ENCODE data around the gene RIPOR2.
A peak's percentile ranks its signal among the peaks of the same experiment; 100 is the strongest.

Gene RIPOR2

DNA sequence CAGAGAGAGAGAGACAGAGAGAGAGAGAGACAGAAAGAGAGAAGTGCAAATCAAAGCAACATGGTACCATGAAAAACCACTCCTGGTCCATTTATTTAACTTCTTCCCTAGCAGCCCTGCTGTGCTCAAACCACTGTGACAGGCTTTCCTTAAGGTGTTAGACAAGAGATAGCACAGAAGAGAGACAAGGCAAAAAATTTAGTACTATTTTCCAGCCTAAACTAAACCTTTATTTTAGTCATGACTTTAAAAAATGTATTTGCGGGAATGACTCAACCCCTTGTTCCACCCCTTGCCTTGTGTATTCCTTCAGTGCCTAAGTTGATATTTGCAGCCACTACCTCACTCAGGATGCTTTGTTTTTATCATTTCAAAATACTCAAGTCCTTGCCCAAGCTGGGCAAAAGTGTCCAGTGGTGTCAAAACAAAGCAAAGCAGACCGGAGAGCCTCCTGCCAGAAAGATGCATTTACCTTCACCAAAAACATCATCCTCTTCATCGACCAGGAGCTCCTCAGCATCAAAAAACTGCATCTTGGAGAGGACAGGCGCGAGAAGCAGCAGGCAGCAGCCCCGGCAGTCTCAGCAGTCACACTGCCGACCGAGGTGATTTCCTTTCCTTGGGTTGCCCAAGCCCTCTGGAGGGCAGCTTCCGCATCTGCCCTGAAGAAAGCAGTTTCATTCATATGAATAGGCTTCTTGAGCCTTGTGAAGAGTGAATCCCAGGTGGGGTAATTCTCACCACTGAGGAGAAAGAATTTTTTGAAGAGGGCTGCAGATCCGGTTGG lies at the start of gene RIPOR2:
Gene RIPOR2 (minus strand): TSS at position 595 of the 787 bp plus-strand sequence. CDS start 62 bp downstream, at position 533.
- peak; percentile 58 for DNase-seq

- DNase-seq, result no peak
Measured at GRCh38 chr6:24985323-24985722, 49.6 kb upstream of the RIPOR2 start.

DNA sequence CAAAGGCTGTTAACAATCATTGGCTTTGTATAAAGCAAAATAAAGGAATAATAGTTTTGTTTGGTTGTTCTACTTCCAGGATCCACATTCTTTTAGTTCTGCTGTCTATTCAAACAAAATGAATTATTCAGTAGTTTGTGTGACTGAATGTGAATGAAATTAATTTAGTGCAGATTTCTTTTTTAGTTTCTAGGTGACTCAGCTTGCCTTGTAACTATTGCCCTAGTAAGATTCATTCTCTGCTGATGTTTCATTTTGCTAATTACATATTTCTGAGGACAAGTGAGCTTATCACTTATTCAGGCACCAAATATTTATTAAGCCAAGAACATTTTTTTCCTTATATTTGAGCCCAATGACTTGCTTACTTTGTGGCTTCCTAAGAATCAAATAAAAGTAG lies 46.5 kb upstream of the RIPOR2 start:
- DNase-seq, result no peak

DNA sequence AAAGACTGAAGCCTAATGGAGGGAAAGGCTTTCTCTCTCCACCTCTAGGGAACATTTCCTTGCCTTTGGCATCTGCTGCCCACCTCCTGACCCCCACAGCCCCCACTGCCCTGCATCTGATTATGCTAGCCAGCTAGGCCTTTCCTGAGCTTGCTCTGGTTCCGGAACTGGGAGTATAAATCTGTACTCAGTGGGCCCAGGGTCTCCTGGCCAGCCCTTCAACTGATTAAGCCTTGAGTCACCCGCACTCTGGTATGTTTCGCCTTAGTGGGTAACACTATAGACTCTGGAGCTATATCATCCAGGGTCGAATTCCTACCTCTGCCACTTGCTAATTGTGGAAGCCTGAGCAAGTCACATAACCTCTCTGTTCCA lies 45.6 kb upstream of the RIPOR2 start:
- DNase-seq, result no peak

GRCh38 chr6:24980507-24981385 lies 45.0 kb upstream of the RIPOR2 start:
- no peak for DNase-seq

- DNase-seq, result no peak
Measured at GRCh38 chr6:24979176-24979575, 43.4 kb upstream of the RIPOR2 start.

GRCh38 chr6:24974182-24975171 lies 38.7 kb upstream of the RIPOR2 start:
- DNase-seq, result peak; percentile 45

GRCh38 chr6:24972311-24972958 lies 36.7 kb upstream of the RIPOR2 start:
- DNase-seq, result no peak

- no peak for DNase-seq
Measured at GRCh38 chr6:24971067-24971466, 35.3 kb upstream of the RIPOR2 start.

GRCh38 chr6:24969343-24969860 lies 33.6 kb upstream of the RIPOR2 start:
- no peak for DNase-seq

DNA sequence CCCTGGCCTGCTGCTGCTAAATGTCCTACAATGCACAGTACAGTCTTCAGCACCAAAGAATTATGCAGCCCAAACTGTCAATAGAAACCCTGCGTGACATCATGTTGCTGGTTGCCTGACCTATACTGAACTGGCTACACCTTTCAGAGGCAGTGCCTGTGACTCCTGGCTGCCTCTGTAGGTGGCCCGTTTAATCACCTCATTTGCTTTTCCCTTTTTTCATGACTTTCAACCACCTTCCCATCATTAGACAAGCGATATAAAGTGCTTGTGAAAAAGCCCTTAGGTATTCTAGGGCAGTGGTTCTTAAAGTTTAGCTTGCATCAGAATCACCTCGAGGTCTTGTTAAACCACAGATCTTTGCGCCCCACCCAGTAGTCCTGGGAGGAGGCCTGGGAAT lies 33.0 kb upstream of the RIPOR2 start:
- DNase-seq, result no peak

DNA sequence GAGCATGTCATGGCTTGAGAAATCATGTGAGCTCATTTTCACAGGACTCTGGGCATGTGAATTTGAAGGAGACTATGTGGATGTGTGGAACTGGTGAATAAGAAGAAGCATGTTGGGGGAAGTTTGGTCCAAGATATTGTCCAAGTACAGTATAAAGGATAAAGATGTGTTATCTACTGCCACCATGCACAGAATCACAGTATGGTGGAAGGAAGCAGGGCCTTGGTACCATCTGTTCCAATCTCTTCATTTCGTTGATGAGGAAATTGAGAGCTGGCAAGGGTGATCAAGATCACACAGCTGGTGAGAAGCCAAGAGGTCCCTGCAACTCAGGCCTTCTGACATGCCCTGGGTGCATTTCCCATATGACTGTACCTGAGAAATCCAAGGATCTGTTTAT lies 31.5 kb upstream of the RIPOR2 start:
- no peak for DNase-seq

GRCh38 chr6:24966381-24966780 lies 30.6 kb upstream of the RIPOR2 start:
- DNase-seq, result no peak

DNA sequence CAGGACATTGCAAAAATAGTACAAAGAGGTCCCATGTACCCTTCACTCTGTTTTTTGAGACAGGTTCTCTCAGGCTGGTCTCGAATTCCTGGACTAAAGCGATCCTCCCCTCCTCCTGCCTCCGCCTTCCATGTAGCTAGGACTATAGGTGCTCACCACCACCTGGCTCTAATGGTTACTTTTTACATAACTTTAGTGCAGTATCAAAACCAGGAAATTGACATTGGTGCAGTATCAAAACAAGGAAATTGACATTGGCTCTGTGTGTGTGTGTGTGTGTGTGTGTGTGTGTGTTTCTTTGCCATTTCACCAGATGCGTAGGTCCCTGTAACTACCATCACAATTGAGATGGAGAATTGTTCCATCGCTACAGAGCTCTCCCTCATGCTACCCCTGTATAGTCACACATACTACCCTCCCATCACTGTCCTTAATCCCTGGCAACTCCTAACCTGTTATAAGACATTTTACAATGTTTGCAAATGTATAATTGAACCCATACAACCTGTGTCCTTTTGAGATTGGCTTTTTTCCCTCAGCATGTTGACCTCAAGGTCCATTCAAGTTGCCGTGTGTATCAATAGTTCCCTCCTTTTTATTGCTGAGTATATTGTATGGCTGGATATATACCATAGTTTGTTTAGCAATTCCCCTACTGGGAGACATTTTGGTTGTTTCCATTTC lies 28.3 kb upstream of the RIPOR2 start:
- DNase-seq, result no peak

GRCh38 chr6:24963339-24963738 lies 27.6 kb upstream of the RIPOR2 start:
- DNase-seq, result no peak

GRCh38 chr6:24961852-24962251 lies 26.1 kb upstream of the RIPOR2 start:
- DNase-seq, result no peak

GRCh38 chr6:24960991-24961475 lies 25.3 kb upstream of the RIPOR2 start:
- no peak for DNase-seq

GRCh38 chr6:24959319-24959718 lies 23.6 kb upstream of the RIPOR2 start:
- no peak for DNase-seq

DNA sequence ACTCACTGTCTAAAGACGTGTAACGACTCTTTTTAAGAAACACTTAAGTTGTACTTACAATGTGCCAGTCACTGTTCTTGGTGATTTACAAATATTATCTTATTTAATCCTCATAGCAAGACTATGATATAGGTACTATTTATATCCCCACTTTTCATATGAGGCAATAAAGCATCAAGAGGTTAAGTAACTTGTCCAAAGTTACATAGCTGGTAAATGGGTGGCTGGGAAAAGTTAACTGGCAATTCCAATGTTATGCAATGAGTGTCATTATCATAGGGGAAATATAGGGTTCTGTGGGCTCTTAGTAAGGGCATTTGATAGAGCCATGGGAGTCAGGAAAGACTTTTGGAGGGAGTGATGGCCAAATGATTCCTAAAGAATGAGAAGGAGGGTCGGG lies 21.4 kb upstream of the RIPOR2 start:
- DNase-seq, result no peak

DNA sequence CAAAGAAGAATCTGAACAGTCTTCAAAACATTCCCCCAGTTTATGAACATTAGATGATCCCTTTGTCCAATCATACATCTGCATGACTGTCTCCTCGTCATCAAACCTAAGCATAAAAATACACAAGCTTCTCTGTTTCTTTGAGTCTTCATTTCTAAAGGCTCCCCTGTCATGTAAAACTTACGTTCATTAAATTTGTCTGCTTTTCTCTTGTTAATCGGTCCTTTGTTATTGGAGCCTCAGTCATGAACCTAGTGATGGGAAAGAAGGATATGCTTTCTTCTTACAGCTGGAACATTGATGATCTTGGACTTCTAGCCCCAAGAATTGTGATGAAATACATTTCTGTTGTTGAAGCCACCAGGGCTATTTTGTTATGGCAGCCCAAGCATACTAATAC lies 18.0 kb upstream of the RIPOR2 start:
- DNase-seq, result no peak

- no peak for DNase-seq
Measured at GRCh38 chr6:24951811-24952299, 16.1 kb upstream of the RIPOR2 start.
